Pancreas (tissue), 10 donors: ENCODE measurements around the gene SLC6A13. TPM values are rescaled to one million over a fixed set of nuclear protein-coding genes. Genes with fewer than 3 reads are reported as not detected.
A peak's percentile ranks its signal among the peaks of the same experiment; 100 is the strongest.

ENCODE experiments used
- ATAC-seq, 4 donors: fragments of 200-7000 bp; cut with Tn5 transposase; one replicate each; pipeline versions ENCODE4 v1.8.0 to v1.9.1; 2020; ENCODE audit warnings: mild to moderate bottlenecking in 4 of 4, moderate library complexity in 4 of 4
- DNase-seq, 6 donors: peaks; one replicate each; pipeline ENCODE4 v3.0.0-alpha.2; 2020
- FAIRE-seq: peaks from 2 replicates; lab custom pipeline; 2012; peaks lifted over from hg19 to GRCh38; lab: Jason Lieb, UNC
- H3K27ac ChIP-seq, 4 donors: fragments of 200-600 bp; sonication (generic); 1 replicate in 3 of 4; 2 replicates in 1 of 4; pipeline versions ENCODE4 v1.5.0 to v1.8.0; 2020
- H3K27me3 ChIP-seq, 4 donors: fragments of 200-600 bp; one replicate each; pipeline ENCODE4 v1.8.0; 2021
- H3K36me3 ChIP-seq, 3 donors: fragments of 200-600 bp; sonication (generic) in 1 of 3; one replicate each; pipeline versions ENCODE4 v1.5.0 to v1.8.0; 2020 to 2021
- H3K4me1 ChIP-seq, 3 donors: fragments of 200-600 bp; one replicate each; pipeline ENCODE4 v1.8.0; 2021
- H3K4me3 ChIP-seq, 4 donors: fragments of 200-600 bp; sonication (generic) in 2 of 4; one replicate each; pipeline versions ENCODE4 v1.5.0 to v1.8.0; 2020 to 2021
- H3K9me3 ChIP-seq, 4 donors: fragments of 200-600 bp; one replicate each; pipeline ENCODE4 v1.8.0; 2021
- WGBS, 2 donors: extraction: QIAGEN DNeasy Blood & Tissue Kit; methylation state at CpG; one replicate each; pipeline ENCODE4 v1.1.7; 2013; 5-methylcytosine and 5-hydroxymethylcytosine counted together
- intact Hi-C, 3 donors: fragments of 100-400 bp; cut with DNase I; formaldehyde crosslinking; loops; one replicate each; pipeline versions ENCODE4 v1.11.1 to v1.14.2; 2022
- polyA plus RNA-seq, 2 donors: library from polyadenylated mRNA; stranded (reverse); fragments of 200-250 nt; gene quantifications; one replicate each; pipeline ENCODE4 v1.2.3, GENCODE V29; 2013
- total RNA-seq, 6 donors: library from RNA; stranded (reverse); fragmentation: NEBNext Ultra II Directional in 4 of 6; extraction: Animal tissue kit (Norgen Biotek cat#: 25700) in 4 of 6; gene quantifications; one replicate each; pipeline versions ENCODE4 v1.2.1 to v1.2.4, GENCODE V29; 2021 to 2023
- TF ChIP-seq, protein P1 (sequence below), 4 donors: fragments of 200-600 bp; sonication (generic) in 3 of 4; IDR thresholded peaks; one replicate each; pipeline versions ENCODE4 v1.5.0 to v1.8.0; 2021; ENCODE audit warnings: antibody characterized with exemption in 4 of 4
- donor health status: healthy with polysubstance abuse.
- donor health status: DM: no; HTN: no; CAD: no; lungs with moderate emphysema.
- donor health status: DM: no; HTN: no; CAD: no.
- donor health status: control.
- donor health status: control.
- donor health status: Bipolar disorder and iron deficiency.
- donor health status: DM: yes; HTN: yes; CAD: no.
- donor health status: DM: no; HTN: no; CAD: no.
- donor health status: DM: no; HTN: no; CAD: no.
- donor health status: DM: yes; HTN: yes; CAD: no.

Gene SLC6A13
- total and polyA plus RNA-seq, 8 donors = 0.23 to 0.35 (median 0.29) TPM; not detected in 4

GRCh38 chr12:230925-231671 lies 31.5 kb downstream of the SLC6A13 start:
- ATAC-seq = no peak
- Histone ChIP-seq H3K36me3 (no peaks in the 10 kb centered on the region), H3K27ac (no peak overlapping the region), H3K27me3 (no peaks in the 10 kb centered on the region), H3K4me1 (no peaks in the 10 kb centered on the region), H3K4me3 (no peak overlapping the region), H3K9me3 (no peaks in the 10 kb centered on the region)
- peak in 2 of 6 donors; percentile 5 to 38 for DNase-seq
- FAIRE-seq = no peak
- TF ChIP-seq, protein P1, sequence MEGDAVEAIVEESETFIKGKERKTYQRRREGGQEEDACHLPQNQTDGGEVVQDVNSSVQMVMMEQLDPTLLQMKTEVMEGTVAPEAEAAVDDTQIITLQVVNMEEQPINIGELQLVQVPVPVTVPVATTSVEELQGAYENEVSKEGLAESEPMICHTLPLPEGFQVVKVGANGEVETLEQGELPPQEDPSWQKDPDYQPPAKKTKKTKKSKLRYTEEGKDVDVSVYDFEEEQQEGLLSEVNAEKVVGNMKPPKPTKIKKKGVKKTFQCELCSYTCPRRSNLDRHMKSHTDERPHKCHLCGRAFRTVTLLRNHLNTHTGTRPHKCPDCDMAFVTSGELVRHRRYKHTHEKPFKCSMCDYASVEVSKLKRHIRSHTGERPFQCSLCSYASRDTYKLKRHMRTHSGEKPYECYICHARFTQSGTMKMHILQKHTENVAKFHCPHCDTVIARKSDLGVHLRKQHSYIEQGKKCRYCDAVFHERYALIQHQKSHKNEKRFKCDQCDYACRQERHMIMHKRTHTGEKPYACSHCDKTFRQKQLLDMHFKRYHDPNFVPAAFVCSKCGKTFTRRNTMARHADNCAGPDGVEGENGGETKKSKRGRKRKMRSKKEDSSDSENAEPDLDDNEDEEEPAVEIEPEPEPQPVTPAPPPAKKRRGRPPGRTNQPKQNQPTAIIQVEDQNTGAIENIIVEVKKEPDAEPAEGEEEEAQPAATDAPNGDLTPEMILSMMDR (IDR thresholded peaks at IDR 0.05) = no peak
- WGBS, 2 donors = 54 to 60% methylated on average over 14 of the region's 14 CpGs
- intact Hi-C loops = no loop called here

DNA sequence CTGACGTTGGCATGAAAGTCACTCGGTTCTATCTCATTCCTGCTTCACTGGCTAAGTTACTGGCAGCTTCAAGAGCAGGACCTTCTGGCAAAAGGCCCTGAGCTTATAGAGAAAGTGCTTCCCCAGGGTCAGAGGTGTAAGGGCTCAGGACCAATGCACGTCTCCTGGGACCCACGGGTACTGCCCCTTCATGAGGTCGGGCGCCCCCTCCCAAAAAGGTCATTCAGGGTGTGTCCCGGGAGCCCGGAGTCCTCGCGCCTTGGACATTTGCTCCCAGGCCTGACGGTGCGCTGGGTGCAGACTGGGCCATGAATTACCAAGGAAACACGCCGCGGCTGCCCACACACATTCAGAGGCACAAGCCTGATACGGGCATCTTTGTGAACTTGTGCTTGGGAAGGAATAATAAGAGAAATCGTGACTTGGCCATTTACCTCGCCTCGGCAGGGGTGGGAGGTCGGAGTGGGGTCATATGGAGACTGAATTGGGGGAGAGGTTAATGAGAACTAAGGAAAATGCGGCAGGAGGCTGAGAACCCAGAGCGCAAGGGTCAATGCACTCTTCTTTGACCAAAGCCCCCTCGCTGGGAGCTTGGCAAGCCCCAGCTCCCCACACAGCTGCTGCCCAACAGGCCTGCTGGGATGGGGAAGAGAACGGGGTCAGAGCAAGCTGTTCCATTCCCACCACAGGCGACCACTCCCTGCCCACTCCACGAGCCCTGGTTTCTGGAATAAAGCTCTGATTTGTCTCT lies 33.0 kb downstream of the SLC6A13 start:
- Histone ChIP-seq H3K36me3 (no peaks in the 10 kb centered on the region), H3K4me1 (no peaks in the 10 kb centered on the region), H3K9me3 (no peaks in the 10 kb centered on the region), H3K4me3 (no peak overlapping the region), H3K27me3 (no peaks in the 10 kb centered on the region), H3K27ac (no peak overlapping the region)
- TF ChIP-seq, protein P1 (IDR thresholded peaks at IDR 0.05) = no peak
- no peak for ATAC-seq
- no peak for FAIRE-seq
- 64 to 71% methylated on average over 26 of the region's 26 CpGs for WGBS, 2 donors
- DNase-seq = no peak
- intact Hi-C loops = no loop called here

DNA sequence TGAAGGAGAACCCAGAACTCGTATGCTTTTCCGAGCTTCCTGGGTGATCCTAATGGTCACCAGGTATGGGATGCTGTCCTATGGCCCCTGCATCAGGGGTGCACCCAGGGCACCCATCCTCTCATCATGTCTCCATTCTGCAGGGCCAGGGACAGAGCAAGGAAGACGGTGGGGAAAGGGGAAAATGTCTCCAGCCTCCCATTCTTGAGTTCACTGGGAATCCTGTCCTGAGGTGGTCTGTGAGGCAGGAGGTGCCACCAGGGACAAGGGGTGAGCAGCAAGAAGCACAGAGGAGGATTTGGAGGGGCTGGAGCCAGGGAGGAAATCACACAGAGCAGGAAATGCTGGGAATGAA lies 33.8 kb downstream of the SLC6A13 start:
- ATAC-seq = no peak
- FAIRE-seq = no peak
- no peaks in the 10 kb centered on the region for H3K36me3 ChIP-seq
- H3K4me1 ChIP-seq = no peaks in the 10 kb centered on the region
- WGBS, 2 donors = 58 to 65% methylated on average over 3 of the region's 3 CpGs
- intact Hi-C loops = no loop called here
- no peak for DNase-seq
- no peaks in the 10 kb centered on the region for H3K9me3 ChIP-seq
- no peak overlapping the region for H3K27ac ChIP-seq
- TF ChIP-seq, protein P1 (IDR thresholded peaks at IDR 0.05) = no peak
- no peaks in the 10 kb centered on the region for H3K27me3 ChIP-seq
- H3K4me3 ChIP-seq = no peak overlapping the region

GRCh38 chr12:227923-228845 lies 34.5 kb downstream of the SLC6A13 start:
- Histone ChIP-seq H3K27ac (no peak overlapping the region), H3K4me1 (no peaks in the 10 kb centered on the region), H3K9me3 (no peaks in the 10 kb centered on the region), H3K27me3 (no peaks in the 10 kb centered on the region), H3K36me3 (no peaks in the 10 kb centered on the region), H3K4me3 (no peak overlapping the region)
- no peak for DNase-seq
- no peak for ATAC-seq
- no peak for FAIRE-seq
- intact Hi-C loops = no loop called here
- TF ChIP-seq, protein P1 (IDR thresholded peaks at IDR 0.05) = no peak
- WGBS, 2 donors = 72 to 76% methylated on average over 18 of the region's 18 CpGs
